GM06990 (cell line): ENCODE measurements around the gene ZNF263.

Source experiments
- DNase-seq: peaks from one replicate; pipeline ENCODE4 v3.0.0-alpha.2; 2011; ENCODE audit not compliant: insufficient read length; ENCODE audit errors: extremely low read depth
- H3K27me3 ChIP-seq: replicated peaks from 2 replicates; pipeline ENCODE4 v1.6.0; 2011; ENCODE audit warnings: low read length; ENCODE audit not compliant: control insufficient read depth, insufficient read depth
- H3K36me3 ChIP-seq: 2 replicates; pipeline ENCODE4 v1.5.1; 2011; ENCODE audit warnings: low read length; ENCODE audit not compliant: control insufficient read depth, insufficient read depth
- H3K4me3 ChIP-seq: replicated peaks from 2 replicates; pipeline ENCODE4 v1.5.1; 2011; ENCODE audit warnings: low read depth, mild to moderate bottlenecking, control low read depth, low read length
- CTCF ChIP-seq: IDR thresholded peaks from 2 replicates; pipeline ENCODE4 v1.5.1; 2011; ENCODE audit warnings: low read length, control low read depth, mild to moderate bottlenecking, inconsistent platforms; ENCODE audit not compliant: insufficient read depth, poor library complexity, severe bottlenecking

The ZNF263 gene

GRCh38 chr16:3249451-3249850 lies 33.8 kb upstream of the ZNF263 start:
- no peaks in the 10 kb centered on the region for H3K27me3 ChIP-seq
- no peak for TF ChIP-seq CTCF
- DNase-seq: no peak

GRCh38 chr16:3252967-3253366 lies 30.3 kb upstream of the ZNF263 start:
- no peaks in the 10 kb centered on the region for H3K27me3 ChIP-seq
- H3K36me3 ChIP-seq: no peaks in the 10 kb centered on the region
- no peak overlapping the region for H3K4me3 ChIP-seq
- TF ChIP-seq CTCF: no peak
- DNase-seq: no peak

More at GRCh38 chr16:3249451-3249850, 33.8 kb upstream of the ZNF263 start:
- H3K4me3 ChIP-seq: no peak overlapping the region
- no peaks in the 10 kb centered on the region for H3K36me3 ChIP-seq

GRCh38 chr16:3254309-3254708 lies 29.0 kb upstream of the ZNF263 start:
- no peak overlapping the region for H3K4me3 ChIP-seq
- TF ChIP-seq CTCF: no peak
- no peaks in the 10 kb centered on the region for H3K27me3 ChIP-seq
- no peak for DNase-seq
- no peaks in the 10 kb centered on the region for H3K36me3 ChIP-seq

- H3K36me3 ChIP-seq: no peaks in the 10 kb centered on the region
- H3K4me3 ChIP-seq: no peak within 1 kb of the TSS
- DNase-seq: no peak
- no peaks in the 10 kb centered on the region for H3K27me3 ChIP-seq
- no peak for TF ChIP-seq CTCF
These were observed 27.0 kb upstream of the ZNF263 start, which contains the start of gene MEFV for GRCh38 chr16:3256146-3256865. MEFV (minus strand) TSS chr16:3256633; CDS start chr16:3256587, 46 bp downstream.

GRCh38 chr16:3256866-3257465 lies 26.3 kb upstream of the ZNF263 start:
- no peak for DNase-seq
- Histone ChIP-seq H3K27me3 (no peaks in the 10 kb centered on the region), H3K36me3 (no peaks in the 10 kb centered on the region), H3K4me3 (no peak overlapping the region)
- TF ChIP-seq CTCF: no peak
